Loucy (cell line): ENCODE data around the gene NBEAL2.

Source experiments
- H2AFZ ChIP-seq: fragments of 200-600 bp; sonication (generic); 2 replicates; pipeline ENCODE4 v1.6.0; 2016; ENCODE audit warnings: antibody characterized with exemption, mild to moderate bottlenecking, low read length, moderate library complexity
- H3F3A ChIP-seq: fragments of 200-600 bp; 2 replicates; pipeline ENCODE4 v1.6.0; 2016; ENCODE audit warnings: antibody characterized with exemption, low read depth, mild to moderate bottlenecking
- H3K27me3 ChIP-seq: fragments of 200-600 bp; sonication (generic); 2 replicates; pipeline ENCODE4 v1.6.1; 2014; ENCODE audit warnings: low read length, mild to moderate bottlenecking; ENCODE audit not compliant: insufficient read depth, poor library complexity, severe bottlenecking
- H3K36me3 ChIP-seq: fragments of 200-600 bp; sonication (generic); 2 replicates; pipeline ENCODE4 v1.6.1; 2016; ENCODE audit warnings: low read length; ENCODE audit not compliant: insufficient read depth
- H3K4me1 ChIP-seq: fragments of 200-600 bp; sonication (generic); 2 replicates; pipeline ENCODE4 v1.5.1; 2014; ENCODE audit warnings: low read length, mild to moderate bottlenecking; ENCODE audit not compliant: insufficient read depth, poor library complexity, severe bottlenecking
- H3K4me2 ChIP-seq: fragments of 200-600 bp; sonication (generic); 2 replicates; pipeline ENCODE4 v1.6.0; 2014; ENCODE audit warnings: antibody characterized with exemption, low read length, low read depth, mild to moderate bottlenecking; ENCODE audit not compliant: poor library complexity, severe bottlenecking
- H3K4me3 ChIP-seq: fragments of 200-600 bp; sonication (generic); 2 replicates; pipeline ENCODE4 v1.5.1; 2014; ENCODE audit warnings: low read length, mild to moderate bottlenecking, mixed read lengths; ENCODE audit not compliant: poor library complexity, severe bottlenecking
- H3K79me2 ChIP-seq: fragments of 200-600 bp; sonication (generic); 2 replicates; pipeline ENCODE4 v1.6.1; 2014; ENCODE audit warnings: low read length; ENCODE audit not compliant: insufficient read depth
- H3K9ac ChIP-seq: fragments of 200-600 bp; sonication (generic); 2 replicates; pipeline ENCODE4 v1.6.0; 2014; ENCODE audit warnings: mild to moderate bottlenecking, low read depth, low read length, moderate library complexity; ENCODE audit not compliant: poor library complexity, severe bottlenecking
- H3K9me2 ChIP-seq: fragments of 200-600 bp; sonication (generic); replicated peaks from 2 replicates; pipeline ENCODE4 v1.6.1; 2016; ENCODE audit warnings: low read depth, low read length, mixed read lengths
- H3K9me3 ChIP-seq: fragments of 200-600 bp; sonication (generic); 2 replicates; pipeline ENCODE4 v1.6.1; 2014; ENCODE audit warnings: mild to moderate bottlenecking, antibody characterized with exemption, low read length, low read depth; ENCODE audit not compliant: insufficient read depth
- H4K20me1 ChIP-seq: fragments of 200-600 bp; sonication (generic); 2 replicates; pipeline ENCODE4 v1.6.0; 2014; ENCODE audit warnings: antibody characterized with exemption, low read length, mild to moderate bottlenecking; ENCODE audit not compliant: insufficient read depth, poor library complexity, severe bottlenecking
- CTCF ChIP-seq: fragments of 200-600 bp; sonication (generic); conservative IDR thresholded peaks from 2 replicates; pipeline ENCODE4 v1.5.1; 2014; ENCODE audit warnings: mild to moderate bottlenecking, antibody characterized with exemption, low read length
- EZH2phosphoT487 ChIP-seq: fragments of 200-600 bp; IDR thresholded peaks from 2 replicates; pipeline ENCODE4 v1.6.1; 2018; ENCODE audit warnings: antibody characterized with exemption, mild to moderate bottlenecking, moderate library complexity, borderline replicate concordance

The NBEAL2 gene

GRCh38 chr3:46991406-46992165, 12.1 kb downstream of the NBEAL2 start:
- no peaks in the 10 kb centered on the region for H3F3A ChIP-seq
- TF ChIP-seq CTCF: no peak
- H3K9me3 ChIP-seq: no peaks in the 10 kb centered on the region
- no peaks in the 10 kb centered on the region for H4K20me1 ChIP-seq
- no peak overlapping the region for H3K4me3 ChIP-seq
- H3K36me3 ChIP-seq: peaks cover 8% of the 10 kb centered on the region; the same call in 1 of the 2 replicates
- H3K9ac ChIP-seq: no peak overlapping the region
- H3K79me2 ChIP-seq: peaks cover 53% of the 10 kb centered on the region
- no peak overlapping the region for H2AFZ ChIP-seq
- H3K27me3 ChIP-seq: no peaks in the 10 kb centered on the region
- H3K4me2 ChIP-seq: peak overlapping the region; percentile 11
- H3K9me2 ChIP-seq: no peaks in the 10 kb centered on the region
- peaks cover 55% of the 10 kb centered on the region for H3K4me1 ChIP-seq

- no peak overlapping the region for H3K4me2 ChIP-seq
- TF ChIP-seq EZH2phosphoT487 (no peak), CTCF (no peak)
- peaks cover 47% of the 10 kb centered on the region for H3K79me2 ChIP-seq
- H4K20me1 ChIP-seq: no peaks in the 10 kb centered on the region
- no peaks in the 10 kb centered on the region for H3K9me2 ChIP-seq
- H3K9me3 ChIP-seq: no peaks in the 10 kb centered on the region
- no peak overlapping the region for H2AFZ ChIP-seq
- peaks cover 55% of the 10 kb centered on the region for H3K4me1 ChIP-seq
- no peaks in the 10 kb centered on the region for H3F3A ChIP-seq
- no peaks in the 10 kb centered on the region for H3K27me3 ChIP-seq
- no peak overlapping the region for H3K9ac ChIP-seq
- no peak overlapping the region for H3K4me3 ChIP-seq
- H3K36me3 ChIP-seq: peaks cover 8% of the 10 kb centered on the region; the same call in 1 of the 2 replicates
These were observed 12.8 kb downstream of the NBEAL2 start for GRCh38 chr3:46992231-46992630.

GRCh38 chr3:46993292-46993691, 13.8 kb downstream of the NBEAL2 start:
- TF ChIP-seq CTCF: no peak
- no peak for TF ChIP-seq EZH2phosphoT487
- Histone ChIP-seq H3K4me1 (peaks cover 52% of the 10 kb centered on the region), H3K27me3 (no peaks in the 10 kb centered on the region), H3K9me2 (no peaks in the 10 kb centered on the region), H3K4me3 (no peak overlapping the region), H3K9me3 (no peaks in the 10 kb centered on the region), H2AFZ (no peak overlapping the region), H3K4me2 (no peak overlapping the region), H3K36me3 (peaks cover 11% of the 10 kb centered on the region; the same call in 1 of the 2 replicates), H3K79me2 (peaks cover 41% of the 10 kb centered on the region), H4K20me1 (no peaks in the 10 kb centered on the region), H3F3A (no peaks in the 10 kb centered on the region), H3K9ac (no peak overlapping the region)
